VCaP (cell line): Measurements from ENCODE around the gene GZF1.

Experiments used
- H3K27ac ChIP-seq: fragments of 450-650 bp; 2 replicates; pipeline ENCODE4 v1.5.1; 2017
- CTCF ChIP-seq: fragments of 450-650 bp; conservative IDR thresholded peaks from 2 replicates; pipeline ENCODE4 v1.5.1; 2017; ENCODE audit warnings: mild to moderate bottlenecking, moderate library complexity

Gene GZF1

DNA sequence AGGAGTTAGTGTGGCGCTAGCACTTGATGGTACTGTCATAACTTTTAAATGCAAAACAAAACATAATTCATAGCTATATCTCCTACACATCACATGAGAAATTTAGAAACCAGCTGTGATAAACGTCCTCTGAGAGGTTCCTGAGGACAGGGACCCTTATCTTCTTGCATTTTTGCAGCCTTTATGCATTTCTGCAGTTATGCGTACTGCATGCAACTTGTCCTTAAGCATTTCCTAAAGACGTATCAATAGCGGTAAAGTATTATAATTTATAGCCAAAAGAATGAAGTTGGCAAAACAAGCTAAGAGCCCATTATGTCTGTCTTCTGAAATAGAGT is 57.6 kb downstream of the GZF1 start:
- H3K27ac ChIP-seq: peak overlapping the region; percentile 88; the same call in 1 of the 2 replicates
- TF ChIP-seq CTCF: no peak

DNA sequence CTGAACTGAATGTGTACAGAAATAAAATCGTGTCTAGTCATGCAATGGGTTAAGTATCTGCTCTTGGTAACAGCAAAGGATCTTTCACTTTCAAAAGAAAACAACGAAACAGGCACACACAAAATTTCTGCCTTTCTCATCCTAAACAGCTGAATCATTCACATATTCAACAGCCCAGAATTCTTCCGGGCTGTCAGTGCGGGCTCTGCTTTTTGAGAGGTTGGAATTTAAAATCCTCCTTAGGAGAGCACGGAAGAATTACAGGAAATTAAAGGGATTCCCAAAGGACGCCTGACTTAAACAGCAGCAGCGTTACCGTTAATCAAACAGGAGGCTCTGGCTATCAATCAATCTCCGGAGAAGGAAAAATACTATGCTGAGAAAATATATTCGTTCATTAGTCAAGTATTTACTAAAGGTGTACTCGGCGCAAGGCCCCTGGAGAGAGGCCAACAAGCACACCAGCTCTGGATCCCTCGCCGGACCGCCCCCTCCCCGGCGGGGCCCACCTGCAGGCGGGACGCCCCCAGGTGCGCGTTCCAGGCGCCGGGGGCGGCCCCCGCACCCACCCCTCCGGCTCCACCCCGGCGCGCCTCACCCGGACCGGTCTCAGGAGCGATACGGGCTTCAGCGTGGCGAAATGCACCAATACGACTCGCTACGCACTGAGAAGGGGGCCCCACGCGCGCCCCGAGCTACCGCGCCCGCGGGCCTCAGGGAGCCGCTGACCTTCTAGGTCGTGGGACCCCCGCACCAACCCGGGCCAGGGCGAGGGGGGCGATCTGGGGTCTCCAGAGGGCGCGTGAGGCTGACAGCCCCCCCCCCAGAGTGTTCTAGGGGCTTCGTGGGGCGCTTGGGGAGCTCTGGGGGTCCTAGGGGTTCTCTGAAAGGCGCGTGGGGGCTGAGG is 58.3 kb downstream of the GZF1 start:
- peak overlapping the region; percentile 88 for H3K27ac ChIP-seq
- no peak for TF ChIP-seq CTCF

GRCh38 chr20:23420943-23421931 is 59.3 kb downstream of the GZF1 start, which contains the start of gene NAPB:
Gene NAPB, minus strand, starts transcription at chr20:23421488. Its CDS starts 86 bp downstream, at chr20:23421402.
- peak within 1 kb of the TSS; percentile 88 for H3K27ac ChIP-seq
- peak; percentile 24; the same call in 1 of the 2 replicates for TF ChIP-seq CTCF
